Tibial nerve (tissue), 4 donors: ENCODE results near the gene ADIPOR2.

Experiments
- EP300 ChIP-seq, 2 donors: sonication (generic); formaldehyde crosslinking; IDR thresholded peaks; one replicate each; pipeline ENCODE4 v1.6.1; 2017; ENCODE audit warnings: antibody characterized with exemption in 2 of 2, mild to moderate bottlenecking in 1 of 2
- POLR2A ChIP-seq, 2 donors: fragments of 450-650 bp; IDR thresholded peaks; one replicate each; pipeline ENCODE4 v1.6.1; 2017; ENCODE audit warnings: antibody characterized with exemption in 2 of 2, mild to moderate bottlenecking in 2 of 2, moderate library complexity in 2 of 2
- TF ChIP-seq, protein P1 (sequence below), 5 experiments: fragments of 200-600 bp in 3 of 5; fragments of 450-650 bp in 2 of 5; sonication (generic) in 3 of 5; IDR thresholded peaks; one replicate each; pipeline ENCODE4 v1.5.1; 2016 to 2019; ENCODE audit warnings: antibody characterized with exemption in 5 of 5, mild to moderate bottlenecking in 3 of 5, moderate library complexity in 2 of 5

DNA sequence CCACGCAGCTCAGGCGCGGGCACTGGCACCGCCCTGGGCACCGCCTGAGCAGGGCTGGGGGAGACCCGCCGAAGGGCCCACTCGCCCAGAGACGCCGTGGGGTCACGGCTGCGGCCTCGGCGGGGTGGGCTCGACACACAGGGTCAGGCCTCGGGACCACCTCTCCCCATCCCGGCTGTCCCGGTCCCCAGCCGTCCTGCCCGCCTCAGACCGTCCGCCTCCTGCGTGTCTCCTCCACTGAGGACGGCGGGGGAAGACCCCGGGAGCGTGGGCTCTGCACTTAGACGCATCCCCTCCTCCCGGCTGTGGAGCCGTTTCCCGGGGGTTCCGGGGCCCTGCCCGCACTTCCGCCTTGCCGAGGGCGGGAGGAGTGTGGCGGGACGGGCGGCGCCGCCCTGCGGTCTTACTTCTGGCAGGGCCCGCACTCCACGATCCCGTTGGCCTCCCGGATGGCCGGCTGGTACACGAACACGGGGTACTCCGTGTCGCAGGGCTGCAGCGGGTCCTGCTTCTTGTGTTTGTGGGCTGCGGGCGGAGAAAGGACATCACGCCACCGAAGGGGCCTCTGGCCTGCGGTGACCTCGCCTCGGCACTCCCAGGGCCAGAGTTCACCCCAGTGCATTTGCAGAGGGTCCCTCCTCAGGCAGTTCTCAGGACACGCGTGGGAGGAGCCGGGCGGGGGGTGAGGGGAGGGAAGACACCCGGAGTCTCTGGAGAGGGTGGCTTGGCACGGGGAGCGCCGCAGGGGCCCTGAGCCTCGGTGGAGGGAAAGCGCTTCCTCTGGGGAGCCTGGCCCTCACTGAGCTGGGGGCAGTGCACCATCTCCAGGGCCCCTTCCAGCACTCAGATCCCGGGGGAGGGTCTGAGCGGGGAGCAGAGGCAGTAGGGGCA is 106.4 kb downstream of the ADIPOR2 start:
- TF ChIP-seq, protein P1, sequence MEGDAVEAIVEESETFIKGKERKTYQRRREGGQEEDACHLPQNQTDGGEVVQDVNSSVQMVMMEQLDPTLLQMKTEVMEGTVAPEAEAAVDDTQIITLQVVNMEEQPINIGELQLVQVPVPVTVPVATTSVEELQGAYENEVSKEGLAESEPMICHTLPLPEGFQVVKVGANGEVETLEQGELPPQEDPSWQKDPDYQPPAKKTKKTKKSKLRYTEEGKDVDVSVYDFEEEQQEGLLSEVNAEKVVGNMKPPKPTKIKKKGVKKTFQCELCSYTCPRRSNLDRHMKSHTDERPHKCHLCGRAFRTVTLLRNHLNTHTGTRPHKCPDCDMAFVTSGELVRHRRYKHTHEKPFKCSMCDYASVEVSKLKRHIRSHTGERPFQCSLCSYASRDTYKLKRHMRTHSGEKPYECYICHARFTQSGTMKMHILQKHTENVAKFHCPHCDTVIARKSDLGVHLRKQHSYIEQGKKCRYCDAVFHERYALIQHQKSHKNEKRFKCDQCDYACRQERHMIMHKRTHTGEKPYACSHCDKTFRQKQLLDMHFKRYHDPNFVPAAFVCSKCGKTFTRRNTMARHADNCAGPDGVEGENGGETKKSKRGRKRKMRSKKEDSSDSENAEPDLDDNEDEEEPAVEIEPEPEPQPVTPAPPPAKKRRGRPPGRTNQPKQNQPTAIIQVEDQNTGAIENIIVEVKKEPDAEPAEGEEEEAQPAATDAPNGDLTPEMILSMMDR (IDR thresholded peaks at IDR 0.05), result peak in 2 of 5 experiments; percentile 9 to 55
- peak in 1 of 2 donors; percentile 89 for TF ChIP-seq EP300 (IDR thresholded peaks at IDR 0.05)
- peak in 1 of 2 donors; percentile 81 for TF ChIP-seq POLR2A (IDR thresholded peaks at IDR 0.05)
